ENCODE results near the gene GNG2.

DNA sequence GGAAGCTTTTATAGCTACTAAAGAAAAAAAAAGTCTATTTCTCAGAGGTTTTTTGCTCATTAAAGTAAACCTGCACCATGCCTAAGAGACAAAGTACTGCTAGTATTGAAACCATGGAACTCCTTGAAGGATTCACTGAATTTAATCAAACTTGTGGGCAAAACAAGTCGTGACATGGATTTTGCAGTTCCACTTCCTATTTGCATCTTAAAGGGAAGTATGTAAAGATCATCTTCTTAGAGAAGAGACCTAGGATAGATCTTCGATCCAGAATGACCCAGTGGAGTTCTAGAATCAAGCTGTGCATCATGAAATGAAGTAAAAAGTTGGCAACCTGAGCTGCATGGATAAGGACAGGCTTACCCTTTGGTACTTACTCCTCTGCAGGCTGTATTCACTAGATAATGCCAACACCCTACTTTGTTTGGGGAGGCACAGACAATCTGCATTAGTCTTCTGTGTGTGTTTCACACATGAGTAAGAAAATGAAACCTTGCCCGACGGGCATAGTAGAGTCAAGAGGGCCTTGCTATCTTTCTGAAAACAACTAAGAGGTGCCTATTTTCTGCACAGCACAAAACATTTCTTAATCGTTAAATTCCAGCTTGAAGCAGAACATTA lies 1.9 kb downstream of the GNG2 start:
- TF ChIP-seq GATA2 (IDR thresholded peaks at IDR 0.05; ENCODE audit: low read depth, low read length) (no peak), GATA3 (IDR thresholded peaks at IDR 0.05; ENCODE audit: low read depth, low read length) (no peak)
